HG02798 (cell line): ENCODE measurements around the gene FKBP14.

Experiments used
- ATAC-seq: cut with Tn5 transposase; IDR thresholded peaks from one replicate; pipeline ENCODE4 v1.9.1; 2021; ENCODE audit warnings: mild to moderate bottlenecking; ENCODE audit not compliant: unreplicated experiment, poor library complexity

FKBP14 gene, protein sequence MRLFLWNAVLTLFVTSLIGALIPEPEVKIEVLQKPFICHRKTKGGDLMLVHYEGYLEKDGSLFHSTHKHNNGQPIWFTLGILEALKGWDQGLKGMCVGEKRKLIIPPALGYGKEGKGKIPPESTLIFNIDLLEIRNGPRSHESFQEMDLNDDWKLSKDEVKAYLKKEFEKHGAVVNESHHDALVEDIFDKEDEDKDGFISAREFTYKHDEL

DNA sequence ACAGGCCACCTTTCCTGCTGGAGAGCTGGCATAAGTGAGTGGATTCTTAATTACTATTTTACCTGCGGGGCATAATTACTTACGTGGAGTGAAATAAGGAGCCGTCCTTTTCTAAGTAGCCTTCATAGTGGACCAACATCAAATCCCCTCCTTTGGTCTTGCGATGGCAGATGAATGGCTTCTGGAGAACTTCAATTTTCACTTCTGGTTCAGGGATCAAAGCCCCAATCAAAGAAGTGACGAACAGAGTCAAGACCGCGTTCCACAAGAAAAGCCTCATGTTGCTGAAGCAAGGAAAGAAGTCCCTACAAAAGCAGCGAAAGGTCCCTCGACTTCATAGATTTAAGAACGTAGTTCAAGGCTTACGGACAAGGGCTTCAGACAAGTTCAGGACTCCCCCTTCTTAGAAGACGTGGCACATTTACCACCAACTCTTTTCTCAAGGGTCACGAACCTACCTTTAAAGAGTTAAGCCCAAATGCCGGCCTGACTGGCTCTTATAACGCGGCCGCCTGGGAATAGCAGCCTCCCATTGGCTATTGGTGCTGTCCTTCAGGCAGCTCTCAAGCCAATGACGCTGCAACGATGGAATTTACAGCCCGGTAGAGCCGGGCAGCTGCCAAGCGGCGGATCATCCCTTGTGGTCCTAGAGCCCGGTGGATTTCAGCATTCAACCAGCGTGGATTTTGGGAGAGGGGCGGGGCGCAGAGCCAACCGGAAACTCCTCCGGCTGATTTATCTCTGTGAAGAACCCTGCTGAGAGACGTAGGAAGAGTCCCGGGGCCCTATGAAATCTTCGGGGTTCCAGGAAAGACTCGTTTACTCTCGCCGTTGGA, at the start of gene FKBP14:
TSS of gene FKBP14 (minus strand) at position 474 of the 836 bp plus-strand sequence. CDS start at position 280, 194 bp downstream.
- peak; percentile 84 for ATAC-seq

DNA sequence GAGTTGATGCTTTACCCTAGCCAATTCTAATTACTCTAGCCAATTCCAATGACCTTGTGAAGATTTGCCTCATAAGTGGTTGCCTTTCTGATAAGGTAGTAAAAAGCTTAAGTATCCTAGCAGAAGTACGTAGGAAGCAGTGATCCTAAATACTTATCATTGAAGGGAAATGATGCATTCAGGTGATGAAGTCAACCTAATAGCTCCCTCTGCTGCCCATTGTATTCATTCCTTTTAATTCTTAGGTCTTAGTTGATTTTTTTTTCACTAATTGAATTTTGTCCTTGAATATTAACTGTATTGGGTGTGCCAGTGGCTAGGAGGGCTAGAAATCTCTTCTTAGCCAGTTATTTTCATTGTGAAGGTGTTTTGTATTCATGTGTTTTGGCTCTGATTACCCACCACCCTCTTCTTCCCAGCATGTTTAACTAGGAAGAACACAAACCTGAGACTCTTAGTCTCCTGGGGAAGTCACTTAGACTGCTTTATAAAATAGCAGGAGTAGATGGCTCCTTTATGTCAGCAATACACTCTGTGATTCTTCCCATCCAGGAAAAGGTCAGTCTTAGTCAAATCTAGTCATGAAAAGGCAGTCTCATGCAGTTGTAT, 48.0 kb upstream of the FKBP14 start:
- ATAC-seq = no peak

DNA sequence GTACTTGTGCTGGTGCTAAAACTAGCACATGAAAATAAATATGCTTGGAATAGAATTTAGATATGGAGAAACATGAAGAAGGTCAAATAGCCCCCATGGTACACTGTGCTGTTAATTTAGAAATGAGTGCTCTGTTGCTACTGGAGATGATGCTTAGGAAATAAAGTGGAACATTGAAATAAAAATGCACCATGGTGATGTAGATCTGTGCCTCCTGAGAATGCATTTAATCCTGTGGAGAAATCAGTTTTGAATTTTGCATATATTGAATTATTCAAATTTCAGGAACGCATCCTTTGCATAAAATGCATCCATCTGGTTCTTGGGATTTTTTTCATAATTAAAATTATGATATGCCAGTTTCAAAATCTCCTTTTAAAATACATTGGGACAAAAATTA, 46.2 kb upstream of the FKBP14 start:
- ATAC-seq = no peak

DNA sequence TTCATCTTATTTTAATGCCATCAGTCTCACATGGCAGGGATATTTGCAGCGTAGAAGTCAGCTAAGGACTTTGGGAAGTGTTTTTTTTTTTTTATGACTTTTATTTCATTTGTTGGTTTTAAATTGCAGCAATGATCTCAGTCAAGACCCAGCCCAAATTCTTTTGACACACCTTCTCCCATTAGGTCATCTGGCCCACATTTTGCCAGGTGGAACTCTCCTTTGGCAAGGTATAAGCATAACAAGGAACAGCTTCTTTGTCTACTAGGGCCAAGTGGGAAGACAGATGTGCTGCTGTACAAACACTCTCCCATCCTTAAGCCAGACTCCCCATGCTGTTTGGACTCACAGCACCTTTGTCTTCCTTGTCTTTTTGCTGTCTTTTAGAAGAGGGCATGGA, 43.5 kb upstream of the FKBP14 start:
- ATAC-seq = no peak

DNA sequence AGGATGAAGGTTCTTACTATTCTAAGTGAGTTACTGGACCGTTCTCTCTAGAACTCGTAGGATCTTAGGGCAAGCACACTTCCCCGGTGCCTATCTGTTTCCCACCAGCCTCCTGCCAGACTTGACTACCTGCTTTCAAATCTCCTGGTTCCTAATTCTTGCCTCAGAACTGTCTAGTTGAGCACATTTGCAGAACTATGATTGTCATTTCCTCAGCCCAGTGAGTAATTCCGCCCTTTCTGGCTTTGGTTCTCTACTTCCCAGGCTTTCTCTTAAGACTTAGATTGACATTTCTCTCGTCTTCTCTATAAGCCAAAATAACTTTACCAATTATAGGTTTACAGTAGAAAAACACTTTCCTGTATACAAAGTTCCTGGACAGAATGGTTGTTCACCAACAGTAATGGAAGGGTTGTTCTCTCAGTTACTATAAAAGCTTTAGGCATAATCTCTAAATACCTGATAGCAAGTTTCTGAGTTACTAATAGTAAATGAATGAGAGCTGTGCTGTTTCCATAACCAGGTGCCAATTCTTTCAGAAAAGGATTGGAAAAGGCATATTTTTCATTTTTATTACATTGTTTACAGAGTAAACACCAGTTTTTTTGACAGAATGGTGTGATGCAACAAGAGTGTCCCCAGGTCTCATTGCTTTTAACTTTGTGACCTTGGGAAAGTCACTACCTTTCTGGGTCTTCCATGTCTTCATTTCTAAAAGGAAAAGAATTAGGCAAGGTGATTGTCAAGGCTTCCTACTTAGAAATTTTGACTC, 42.8 kb upstream of the FKBP14 start:
- no peak for ATAC-seq

DNA sequence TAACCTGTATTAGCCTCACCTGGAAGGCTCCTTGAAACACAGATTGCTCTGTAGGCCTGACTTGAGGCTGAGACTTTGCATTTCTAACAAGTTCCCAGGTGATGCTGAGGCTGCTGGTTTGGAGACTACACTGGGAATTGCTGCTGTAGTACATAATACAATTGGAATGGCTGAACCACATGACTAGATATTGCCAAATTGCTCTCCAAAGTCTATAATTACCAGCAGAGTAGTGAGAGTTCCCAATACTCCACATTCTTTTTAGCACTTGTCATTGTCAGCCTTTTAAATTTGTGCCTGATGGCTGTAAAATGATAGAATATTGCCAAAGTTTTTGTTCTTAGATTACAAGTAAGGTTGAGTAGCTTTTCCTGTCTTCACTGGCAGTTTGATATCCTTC, 41.6 kb upstream of the FKBP14 start:
- ATAC-seq = no peak

DNA sequence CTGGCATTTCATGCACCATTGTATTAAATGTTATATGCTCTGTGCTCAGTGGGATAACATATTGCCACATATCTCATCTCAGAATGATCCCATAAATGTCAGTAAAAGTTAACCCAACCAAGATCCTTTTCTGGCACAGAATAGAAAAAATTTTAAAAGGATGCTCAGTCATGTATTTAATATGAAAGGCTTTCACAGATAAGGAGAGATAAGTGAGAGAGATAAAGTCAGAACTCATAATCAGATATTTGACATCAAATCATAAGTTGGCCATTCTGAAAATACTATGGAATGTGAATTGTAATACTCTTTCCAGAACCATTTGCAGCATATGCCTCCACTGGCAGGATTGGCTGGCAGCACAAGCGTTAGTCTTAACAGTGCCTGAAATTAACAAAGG, 40.2 kb upstream of the FKBP14 start:
- ATAC-seq = no peak

DNA sequence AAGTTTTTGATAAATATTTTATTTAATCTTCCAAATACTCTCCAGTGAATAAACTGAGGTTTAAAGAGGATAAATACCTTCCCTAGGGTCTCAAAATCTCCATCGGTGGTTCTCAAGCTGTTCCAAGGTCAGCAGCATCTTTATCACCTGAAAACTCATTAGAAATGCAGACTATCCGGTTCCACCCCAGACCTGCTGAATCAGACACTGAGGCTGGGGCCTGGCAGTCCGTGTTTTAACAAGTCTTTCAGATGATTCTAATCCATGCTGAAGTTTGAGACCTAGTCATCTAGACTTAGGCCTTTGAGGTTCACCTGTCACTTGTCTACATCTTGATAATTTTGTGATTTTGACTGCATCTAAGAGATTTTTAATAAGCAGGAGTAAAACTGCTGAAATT, 39.2 kb upstream of the FKBP14 start:
- no peak for ATAC-seq

DNA sequence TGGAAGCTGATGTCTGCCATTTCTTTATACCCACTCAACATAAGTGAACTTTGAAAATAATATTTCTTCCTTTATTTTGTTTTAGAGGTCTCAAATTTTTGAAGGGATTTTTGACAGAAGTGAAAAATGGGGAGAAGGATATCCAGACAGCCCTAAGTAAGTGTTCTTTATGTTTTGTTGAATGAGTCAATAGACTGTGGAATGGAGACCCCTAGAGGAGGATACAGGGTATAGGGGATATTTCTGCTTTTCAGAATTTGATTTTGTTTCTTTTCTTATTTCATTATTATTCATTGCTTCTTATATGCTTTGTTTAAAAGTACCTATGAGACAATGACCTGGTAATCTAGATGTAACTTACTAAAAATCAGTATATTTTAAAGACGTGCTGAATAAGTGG, 36.1 kb upstream of the FKBP14 start:
- ATAC-seq = peak; percentile 62

DNA sequence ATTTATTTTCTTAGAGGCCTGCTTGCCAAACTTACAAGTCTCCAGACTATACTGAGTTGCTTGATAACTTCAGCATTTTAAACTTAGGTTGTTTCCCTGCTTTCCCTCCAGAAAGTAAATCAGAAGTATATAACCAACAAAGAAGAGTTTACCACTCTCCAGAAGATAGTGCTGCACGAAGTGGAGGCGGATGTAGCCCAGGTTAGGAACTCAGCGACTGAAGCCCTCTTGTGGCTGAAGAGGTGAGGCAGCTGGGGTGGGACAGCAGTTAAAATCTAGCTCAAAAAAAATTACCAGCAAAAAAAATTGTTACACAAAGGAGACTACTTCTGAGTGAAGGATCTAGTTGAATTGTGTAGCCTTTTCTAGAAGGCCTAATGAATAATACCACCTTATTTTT, 35.3 kb upstream of the FKBP14 start:
- peak; percentile 79 for ATAC-seq

DNA sequence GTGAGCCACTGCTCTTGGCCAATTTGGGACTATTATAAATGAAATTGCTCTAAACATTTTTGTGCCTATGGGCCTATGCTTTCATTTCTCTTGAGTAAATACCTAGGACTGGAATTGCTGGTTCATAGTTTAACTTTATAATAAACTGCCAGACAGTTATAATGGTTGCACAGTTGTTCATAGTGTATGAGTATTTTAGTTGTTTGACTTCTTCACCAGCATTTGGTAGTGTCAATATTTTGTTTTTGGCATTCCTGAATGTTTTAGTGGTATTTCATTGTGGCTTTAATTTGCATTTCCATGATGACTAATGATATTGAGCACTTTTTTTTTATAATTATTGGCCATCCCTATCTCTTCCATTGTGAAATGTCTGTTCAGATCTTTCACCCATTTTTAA, 31.2 kb upstream of the FKBP14 start:
- no peak for ATAC-seq

DNA sequence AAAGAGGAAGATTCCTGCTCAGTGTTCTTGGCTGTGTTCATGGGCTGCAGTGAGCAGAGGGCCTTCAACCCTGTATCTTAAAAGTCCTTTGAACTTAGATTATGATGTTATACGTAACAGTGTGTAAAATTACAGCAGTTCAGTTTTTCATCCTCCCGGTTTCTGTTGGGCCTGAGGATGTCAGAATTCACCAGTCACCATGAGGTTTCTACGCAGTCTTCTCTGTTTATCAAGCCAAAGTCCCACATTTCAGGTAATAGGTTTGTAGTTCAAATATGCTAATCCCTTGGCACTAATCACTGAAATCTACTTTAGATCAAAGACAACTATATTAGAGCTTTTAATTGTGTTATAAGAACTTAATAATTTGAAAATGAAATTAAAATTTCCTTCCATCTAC, 26.6 kb upstream of the FKBP14 start:
- ATAC-seq = no peak

DNA sequence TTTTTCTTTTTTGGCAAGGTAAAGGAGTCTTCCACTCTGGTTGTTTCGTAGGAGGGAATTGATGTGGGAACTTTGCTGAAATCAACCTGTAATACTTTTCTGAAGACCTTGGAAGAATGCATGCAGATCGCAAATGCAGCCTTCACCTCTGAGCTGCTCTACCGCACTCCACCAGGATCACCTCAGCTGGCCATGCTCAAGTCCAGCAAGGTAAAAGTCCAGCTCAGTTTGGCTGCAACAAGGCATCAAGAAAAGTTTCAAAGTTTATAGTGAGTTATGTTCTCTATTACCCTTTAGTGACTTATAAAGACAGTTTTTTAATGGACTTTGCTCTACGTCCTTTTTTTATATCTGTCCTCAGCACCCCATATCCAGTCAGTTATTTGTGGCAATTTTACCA, 22.7 kb upstream of the FKBP14 start:
- ATAC-seq = no peak

DNA sequence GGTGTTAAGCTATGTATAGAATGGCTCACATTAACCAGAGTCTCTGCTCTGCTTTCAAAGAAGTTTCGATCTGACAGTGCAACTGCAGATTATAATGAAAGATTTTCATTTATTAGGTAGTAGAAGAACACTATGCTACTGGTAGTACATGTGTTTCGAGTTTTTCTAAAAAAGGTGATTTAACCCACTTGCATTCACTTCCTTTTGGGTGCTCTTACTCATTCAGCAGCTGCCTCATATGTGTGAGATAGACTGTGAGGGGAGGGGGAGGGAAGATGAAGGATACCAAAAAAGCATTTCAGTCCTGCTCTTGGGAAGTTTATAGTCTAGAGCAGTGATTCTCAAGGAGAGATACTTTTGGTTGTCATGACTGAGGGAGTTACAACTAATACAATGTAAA, 22.1 kb upstream of the FKBP14 start:
- no peak for ATAC-seq

DNA sequence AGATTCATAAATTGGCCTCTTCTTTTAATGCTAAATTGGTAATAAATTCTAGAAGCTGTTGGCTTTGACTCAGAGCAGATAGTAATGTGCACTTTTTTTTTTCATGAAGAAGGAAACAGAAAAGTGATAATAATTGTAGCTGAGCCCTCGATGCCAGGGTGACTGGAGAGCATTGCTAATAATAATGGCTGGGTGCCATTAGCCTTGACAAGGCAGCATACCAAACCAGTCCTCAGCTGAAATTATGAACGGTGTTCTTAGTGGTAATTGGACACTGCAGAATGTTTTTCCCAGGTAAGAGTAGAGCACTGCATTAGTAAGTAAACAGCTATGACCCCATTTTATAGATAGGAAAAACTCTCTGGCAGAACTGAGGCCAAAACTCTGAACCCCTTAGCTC, 20.6 kb upstream of the FKBP14 start:
- no peak for ATAC-seq

DNA sequence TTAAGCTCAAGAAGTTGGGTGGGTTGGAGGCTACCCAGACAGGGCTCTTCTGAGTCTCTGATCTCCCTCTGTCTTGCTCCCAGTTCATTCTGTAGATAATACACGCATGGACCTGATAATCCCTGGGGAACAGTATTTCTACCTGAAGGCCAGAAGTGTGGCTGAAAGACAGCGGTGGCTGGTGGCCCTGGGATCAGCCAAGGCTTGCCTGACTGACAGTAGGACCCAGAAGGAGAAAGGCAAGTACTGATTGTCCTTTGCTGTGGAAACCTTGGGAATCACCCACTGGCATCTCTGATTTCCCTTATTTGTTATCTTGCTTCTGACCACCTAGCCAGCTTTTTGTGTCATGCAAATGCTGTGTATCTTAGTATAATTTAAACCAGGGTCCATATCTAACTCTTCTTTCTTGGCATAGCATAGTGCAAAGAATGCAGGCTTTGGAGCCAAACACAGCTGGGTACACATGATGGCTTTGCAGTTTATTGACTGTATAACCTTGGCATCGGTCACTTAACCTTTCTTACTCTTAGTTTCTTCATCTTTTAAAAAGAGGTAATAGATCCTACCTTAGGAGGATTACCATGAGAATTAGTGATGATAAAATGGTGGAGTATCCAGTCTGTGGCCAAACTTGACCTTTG, 19.7 kb upstream of the FKBP14 start:
- no peak for ATAC-seq

DNA sequence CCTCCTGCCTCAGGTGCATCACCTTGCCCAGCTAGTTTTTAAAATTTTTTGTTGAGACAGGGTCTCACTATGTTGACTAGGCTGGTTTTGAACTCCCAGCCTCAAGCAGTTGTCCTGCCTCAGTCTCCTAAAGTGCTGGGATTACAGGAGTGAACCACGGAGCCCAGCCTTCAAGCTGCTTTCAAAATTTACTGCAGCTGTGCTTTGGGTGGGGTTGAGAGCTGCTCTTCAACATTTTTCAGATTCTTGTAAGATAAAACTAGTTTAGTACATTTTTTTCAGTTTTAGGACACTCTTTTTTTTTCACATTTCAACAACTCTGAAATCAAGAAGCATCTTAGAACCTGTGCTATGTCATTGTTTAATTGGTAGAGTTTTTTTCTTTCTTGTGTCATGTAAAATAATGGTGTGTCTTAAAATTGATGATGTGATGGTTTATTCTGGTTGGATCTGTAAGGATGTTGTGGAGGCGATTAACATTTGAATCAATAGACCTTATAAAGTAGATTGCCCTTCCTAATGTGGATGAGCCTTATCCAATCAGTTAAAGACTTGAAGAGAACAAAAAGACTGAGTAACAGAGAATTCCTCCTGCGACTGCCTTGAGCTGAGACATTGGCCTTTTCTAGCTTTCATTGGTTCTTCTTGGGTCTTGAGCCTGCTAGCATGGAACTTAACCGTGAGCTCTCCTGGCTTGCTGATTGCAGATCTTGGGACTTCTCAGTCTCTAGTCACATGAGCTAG, 15.2 kb upstream of the FKBP14 start:
- ATAC-seq = no peak

DNA sequence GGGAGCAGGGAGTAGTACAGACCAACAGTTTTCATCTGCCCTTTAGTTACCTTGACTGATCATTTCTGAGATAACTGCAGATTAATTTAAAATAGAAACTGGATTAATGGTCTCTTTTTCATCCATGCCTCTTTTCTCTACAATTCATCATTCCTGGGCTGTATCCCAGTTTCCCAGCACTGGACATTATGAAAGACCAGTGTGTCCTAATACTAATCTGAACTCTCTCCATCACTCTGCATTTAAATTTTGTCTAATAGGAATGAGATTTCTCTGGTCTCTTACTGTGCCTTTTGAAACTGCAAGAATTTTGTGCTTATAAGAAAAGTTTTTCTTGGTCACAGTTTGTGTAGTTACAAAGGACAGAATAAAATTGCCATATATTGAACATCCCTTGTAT, 14.4 kb upstream of the FKBP14 start:
- no peak for ATAC-seq

DNA sequence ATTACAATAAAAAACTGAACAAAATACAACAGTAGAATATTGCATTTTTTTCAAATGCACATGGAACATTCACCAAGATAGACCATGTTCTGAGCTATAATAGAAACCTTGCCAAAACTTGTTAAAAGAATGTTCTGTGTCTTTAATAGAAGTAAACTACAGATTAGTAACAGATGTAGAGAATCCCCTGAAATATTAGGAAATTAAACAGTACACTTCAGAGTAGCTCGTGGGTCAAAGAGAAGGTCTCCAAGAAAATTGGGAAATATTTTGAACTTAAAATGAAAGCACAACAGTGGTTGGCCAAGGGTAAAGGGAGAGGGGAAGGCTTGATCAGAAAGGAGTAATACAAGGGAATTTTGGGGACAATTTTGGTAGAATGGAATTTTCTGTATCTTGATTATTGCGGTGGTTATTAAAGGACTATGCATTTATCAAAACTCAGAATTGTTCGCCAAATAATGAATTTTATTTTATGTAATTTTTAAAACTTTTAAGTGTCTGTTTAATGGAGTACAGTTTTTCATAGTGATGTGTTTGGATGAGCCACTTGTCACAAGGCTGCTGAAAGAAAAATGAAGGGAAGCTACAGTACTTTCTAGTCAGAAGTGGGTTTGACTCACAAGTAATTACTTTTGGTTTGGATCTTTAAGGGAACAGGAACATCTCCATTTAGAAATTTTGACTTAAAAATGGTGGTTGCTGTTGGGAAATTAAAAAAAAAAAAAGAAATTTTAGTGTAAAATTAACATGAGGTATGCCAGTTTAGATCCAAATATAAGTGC, 11.9 kb upstream of the FKBP14 start:
- ATAC-seq = no peak
